Activated naive CD4-positive, alpha-beta T cell treated with Interleukin-2 at 50 U/mL for 16 hours (primary cell): Measurements from ENCODE around the gene KRT80.

Source experiments
- DNase-seq: peaks from one replicate; pipeline ENCODE4 v3.0.0-alpha.2; 2020

The KRT80 gene

GRCh38 chr12:52127683-52128450, 63.9 kb downstream of the KRT80 start:
- no peak for DNase-seq

- DNase-seq = no peak
These were observed 64.9 kb downstream of the KRT80 start for GRCh38 chr12:52126605-52127578.

- DNase-seq = no peak
These were observed 65.7 kb downstream of the KRT80 start for GRCh38 chr12:52126050-52126604.

GRCh38 chr12:52125476-52125900, 66.3 kb downstream of the KRT80 start:
- DNase-seq = no peak

GRCh38 chr12:52123487-52124186, 68.2 kb downstream of the KRT80 start:
- DNase-seq = no peak

GRCh38 chr12:52122904-52123303, 68.9 kb downstream of the KRT80 start:
- no peak for DNase-seq

GRCh38 chr12:52122540-52122871, 69.3 kb downstream of the KRT80 start:
- DNase-seq = no peak

GRCh38 chr12:52121824-52122539, 69.8 kb downstream of the KRT80 start:
- peak; percentile 70 for DNase-seq

- no peak for DNase-seq
These were observed 70.6 kb downstream of the KRT80 start for GRCh38 chr12:52120951-52121823.

GRCh38 chr12:52119398-52120254, 72.2 kb downstream of the KRT80 start:
- DNase-seq = peak; percentile 50
